ENCODE measurements around the gene KRT9.
"Not testable (repeated sequence)": the region's sequence is repeated elsewhere in the genome, so short reads cannot be mapped to it uniquely, and the experiment has no call there.

Gene KRT9

DNA sequence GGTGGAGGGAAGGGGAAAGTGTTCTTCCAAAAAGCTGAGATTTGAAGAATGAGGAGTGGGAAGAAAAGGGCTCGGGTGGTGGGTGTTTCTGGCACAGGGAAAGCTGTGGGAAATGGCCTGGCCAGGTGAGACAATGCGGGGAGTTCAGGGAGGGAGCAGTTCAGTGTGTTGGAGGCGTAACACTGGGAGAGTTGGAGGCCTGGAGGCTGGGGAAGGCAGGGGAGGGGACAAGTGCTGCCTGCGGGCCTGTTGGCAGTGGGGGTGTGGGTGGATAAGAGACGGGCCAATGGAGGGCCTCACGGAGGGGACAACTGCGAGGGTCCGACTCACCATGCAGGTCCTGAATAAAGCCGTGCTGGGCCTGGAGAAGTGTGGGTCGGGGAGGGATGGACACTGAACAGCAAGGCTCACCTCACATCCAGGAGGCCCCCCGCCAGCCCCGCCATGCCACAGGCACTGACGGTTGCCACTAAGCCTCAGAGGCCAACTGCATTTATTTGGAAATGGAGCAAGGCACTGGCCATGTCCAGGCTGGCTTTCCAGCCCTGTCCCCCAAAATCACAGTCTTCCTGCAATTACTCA is 25.9 kb downstream of the KRT9 start:
- no peak for DNase-seq

DNA sequence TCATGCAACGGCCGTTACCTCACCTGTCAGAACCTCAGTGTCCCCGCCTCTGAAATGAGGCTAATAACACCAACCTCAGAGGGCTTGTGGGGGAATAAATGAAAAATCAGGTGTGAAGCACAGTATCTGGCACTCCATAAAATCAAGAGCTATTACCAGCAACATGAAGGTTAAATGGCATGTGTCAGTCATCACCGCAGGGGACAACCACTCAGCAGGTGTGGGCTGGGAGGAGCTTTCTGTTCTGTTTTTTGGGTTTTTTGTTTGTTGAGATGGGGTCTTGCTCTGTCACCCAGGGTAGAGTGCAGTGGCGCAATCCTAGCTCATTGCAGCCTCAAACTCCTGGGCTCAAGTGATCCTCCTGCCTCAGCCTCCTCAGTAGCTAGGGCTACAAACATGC is 26.9 kb downstream of the KRT9 start:
- DNase-seq: no peak

DNA sequence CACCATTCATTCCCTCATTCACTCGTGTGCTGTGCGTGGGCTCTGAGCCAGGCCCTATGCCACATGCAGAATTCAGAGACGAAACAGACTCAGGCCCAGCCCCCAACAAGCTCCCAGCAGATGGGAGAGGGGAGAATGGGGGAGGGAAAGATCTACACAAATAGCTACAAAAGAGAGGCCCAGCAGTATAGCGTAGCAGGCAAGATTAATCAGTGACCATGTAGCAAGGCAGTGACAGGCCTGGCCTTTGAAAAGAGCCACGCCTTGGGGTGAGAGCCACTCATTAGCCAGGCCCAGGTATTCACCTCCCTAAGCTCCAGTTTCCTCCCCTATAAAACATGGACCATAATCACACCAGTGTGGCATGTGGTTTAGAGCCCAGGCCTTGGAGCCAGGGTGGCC is 27.4 kb downstream of the KRT9 start:
- no peak for DNase-seq

DNA sequence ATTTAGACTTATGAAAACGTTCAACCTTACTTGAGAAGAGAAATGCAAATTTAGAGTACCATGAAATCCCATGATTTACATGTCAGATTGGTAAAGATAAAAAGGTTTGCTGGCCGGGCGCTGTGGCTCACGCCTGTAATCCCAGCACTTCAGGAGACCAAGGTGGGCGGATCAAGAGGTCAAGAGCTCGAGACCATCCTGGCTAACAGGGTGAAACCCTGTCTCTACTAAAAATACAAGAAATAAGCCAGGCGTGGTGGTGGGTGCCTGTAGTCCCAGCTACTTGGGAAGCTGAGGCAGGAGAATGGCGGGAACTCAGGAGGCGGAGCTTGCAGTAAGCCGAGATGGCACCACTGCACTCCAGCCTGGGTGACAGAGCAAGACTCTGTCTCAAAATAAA is 29.1 kb downstream of the KRT9 start:
- DNase-seq: not testable (repeated sequence)

DNA sequence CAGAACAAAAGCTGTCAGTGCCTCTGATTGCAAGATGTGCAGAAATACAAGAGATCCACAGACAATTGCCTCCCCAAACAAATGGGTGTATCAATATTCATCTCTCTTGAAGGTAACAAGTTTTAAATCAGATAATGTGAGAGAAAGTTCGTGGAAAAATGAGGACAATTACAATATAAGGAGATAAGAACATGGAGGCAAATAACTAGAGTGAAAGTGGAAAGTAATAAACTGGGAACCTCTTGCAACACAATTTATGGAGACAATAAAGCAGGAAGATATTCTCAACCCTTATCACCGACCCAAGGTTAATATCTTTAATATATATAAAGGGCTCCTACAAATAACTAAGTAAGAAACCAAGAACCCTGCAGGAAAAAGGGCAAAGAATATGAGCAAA is 29.5 kb downstream of the KRT9 start:
- DNase-seq: no peak

DNA sequence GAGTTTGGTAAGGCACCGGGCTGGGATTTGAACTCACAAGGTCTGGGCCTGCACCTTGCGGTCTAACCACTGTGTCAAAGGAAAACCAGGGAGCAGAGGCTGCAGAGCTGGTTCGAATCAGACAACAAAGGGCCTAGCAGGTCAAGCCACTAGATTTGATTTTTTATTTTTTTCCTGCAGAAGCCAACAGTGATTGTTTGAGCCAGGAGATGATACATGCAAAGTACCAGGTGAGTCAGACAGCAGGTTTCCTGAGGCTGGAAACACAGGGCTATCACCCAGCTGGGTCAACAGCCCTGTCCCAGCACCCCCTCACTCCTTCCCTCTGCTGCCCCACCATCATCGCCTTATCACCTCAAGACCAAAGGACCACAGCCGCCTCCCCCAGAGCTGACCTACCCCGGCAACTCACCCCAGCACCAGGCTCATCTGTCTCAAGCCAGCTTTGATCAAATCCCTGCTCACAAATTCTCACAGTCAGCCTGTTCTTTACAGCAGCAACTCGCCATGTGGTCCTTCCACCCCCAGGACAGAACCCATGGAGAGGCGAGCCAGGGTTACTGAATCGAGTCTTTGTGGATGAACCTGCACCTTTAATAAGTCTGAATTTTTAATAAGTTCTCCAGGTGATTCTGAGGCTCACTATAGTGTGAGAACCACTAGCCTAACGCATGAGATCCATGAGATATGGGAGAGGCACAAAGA is 30.8 kb downstream of the KRT9 start:
- no peak for DNase-seq

DNA sequence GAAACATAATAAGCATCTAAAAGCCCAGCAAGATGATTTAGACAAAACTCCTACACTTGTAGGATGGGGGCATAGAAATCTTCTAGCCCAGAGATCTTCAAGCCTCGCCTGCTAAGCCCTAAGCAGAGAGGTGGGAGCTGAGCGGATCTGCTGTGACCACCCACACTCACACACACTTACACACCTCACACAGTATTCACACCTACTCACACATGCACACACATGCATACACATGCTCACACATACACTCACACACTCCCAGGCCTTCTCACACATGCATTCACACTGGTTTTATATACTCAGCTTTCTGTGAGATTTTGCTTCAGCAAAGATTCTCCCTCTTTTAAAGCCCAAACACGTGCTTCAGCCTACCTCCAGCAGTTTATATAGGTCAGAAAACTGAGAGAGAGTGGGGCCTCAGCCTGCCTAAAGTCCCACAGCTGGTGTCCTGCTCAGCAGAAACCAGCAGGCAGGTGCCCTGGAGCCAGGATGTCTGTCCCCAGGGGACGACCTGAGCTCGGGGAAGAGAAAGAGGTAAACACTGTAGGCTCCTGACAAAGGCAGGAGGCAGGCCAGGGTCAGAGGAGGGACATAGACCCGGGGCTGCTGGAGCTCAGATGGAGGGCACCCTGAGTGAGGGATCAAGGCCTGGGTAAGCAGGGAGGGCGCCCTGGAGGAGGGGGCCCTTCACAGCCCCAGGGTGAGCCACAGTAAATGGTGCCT is 31.7 kb downstream of the KRT9 start:
- DNase-seq: no peak

DNA sequence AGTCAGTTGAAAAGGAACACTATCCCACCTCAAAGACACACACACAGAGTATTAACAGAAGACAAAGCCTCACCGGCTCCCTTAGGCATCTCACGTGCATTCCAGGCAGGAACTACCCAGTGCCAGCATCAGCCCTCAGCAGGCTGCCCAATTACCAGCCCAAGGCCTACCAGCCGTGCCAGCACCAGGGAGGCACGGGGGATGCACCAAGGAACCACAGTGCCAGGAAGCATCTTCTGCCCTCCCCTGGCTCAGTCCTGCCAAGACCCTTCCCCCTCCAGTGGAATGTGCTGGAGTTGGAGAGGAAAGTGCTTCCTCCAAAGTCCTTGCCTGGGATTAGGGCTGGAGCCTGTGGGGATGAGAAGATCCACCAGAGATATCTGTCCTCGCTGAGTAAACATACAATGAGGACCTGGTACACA is 32.8 kb downstream of the KRT9 start:
- DNase-seq: no peak

DNA sequence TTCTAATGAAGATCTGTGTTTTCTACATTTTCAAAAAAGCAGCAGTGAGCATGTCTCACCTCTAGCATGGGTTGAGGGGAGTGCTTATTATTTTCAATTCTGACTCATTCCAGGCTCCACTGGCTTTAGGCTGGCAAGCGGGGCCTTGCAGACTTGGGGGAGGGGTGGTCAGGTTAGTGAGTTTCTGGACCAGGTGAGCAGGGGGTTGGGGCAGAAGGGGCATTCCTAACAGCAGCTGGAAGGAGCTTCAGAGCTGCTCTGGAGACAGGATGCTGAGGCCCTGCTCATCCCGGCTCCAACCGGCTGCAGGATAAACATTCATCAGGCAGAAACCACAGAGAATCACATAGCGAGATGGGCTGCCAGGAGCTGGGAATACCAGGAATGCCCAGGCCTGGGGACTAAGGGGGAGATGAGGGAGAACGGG is 33.3 kb downstream of the KRT9 start:
- no peak for DNase-seq

DNA sequence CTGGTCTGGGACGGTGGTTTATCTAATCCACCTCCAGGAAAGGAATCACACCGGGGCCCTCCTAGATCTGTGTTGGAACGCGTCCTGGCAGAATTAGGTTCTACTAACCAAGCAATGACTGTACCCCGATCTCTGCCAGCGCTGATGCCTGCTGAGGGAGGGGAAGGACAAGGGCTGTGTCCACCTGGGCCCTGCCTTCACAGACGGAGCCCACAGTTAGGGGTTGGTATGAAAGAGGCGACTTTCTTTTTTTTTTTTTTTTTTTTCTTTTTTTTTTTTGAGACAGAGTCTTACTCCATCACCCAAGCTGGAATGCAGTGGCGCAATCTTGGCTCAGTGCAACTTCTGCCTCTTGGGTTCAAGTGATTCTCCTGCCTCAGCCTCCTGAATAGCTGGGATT is 33.9 kb downstream of the KRT9 start:
- DNase-seq: no peak

DNA sequence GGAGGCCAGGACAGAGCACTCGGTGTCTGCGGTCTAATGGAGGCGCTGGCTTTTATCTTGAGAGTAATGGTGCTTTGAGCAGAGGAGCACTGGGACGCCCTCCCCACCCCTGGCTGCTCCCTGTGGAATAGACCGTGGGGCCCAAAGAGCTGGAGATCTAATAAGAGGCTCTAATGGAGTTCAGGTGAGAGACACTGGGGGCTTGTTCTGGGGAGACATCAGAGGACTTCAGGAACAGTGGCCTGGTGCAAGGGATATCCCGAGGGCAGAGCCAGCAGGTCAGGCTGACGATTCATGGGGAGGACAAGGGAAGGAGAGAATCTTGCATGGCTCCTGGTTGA is 34.3 kb downstream of the KRT9 start:
- no peak for DNase-seq

DNA sequence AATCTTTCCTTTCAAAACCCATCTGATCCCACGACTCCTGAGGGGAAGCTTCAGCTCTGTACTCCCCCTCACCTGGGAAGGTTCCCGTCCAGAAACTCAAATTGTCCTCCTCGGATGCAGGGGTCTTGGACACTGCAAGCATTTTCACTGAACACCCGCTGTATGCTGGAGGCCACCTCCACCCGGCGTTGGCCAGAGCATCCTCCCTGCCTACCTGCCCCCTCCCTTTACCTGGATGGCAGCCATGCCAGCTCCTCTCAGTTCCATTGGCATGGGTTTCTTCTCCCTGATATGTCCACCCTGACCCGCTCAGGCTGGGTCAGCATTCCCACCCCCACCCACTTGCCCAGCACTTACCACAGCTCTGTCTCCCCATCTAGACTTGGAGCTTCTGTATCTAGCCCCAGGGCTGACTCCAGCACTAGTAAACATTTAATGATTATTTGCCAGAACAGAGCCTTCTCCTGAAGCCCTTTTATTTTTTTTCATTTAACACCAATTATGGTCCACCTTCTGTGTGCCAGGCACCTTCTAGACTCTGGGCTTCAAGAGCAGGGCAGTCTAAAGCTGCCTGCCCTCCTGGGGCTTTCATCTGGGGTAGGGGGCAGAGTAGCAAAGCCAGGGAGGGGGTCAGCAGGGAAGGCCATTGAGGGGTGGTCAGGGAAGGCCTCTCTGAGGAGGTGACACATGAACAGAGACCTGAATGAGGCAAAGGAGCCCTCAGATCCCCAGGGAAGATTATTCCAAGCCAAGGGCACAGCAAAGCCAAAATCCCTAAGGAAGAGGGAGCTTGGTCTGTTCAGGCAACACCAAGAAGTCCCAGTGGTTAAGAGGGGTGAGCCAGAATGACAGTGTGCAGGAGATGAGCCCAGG is 34.9 kb downstream of the KRT9 start:
- no peak for DNase-seq

DNA sequence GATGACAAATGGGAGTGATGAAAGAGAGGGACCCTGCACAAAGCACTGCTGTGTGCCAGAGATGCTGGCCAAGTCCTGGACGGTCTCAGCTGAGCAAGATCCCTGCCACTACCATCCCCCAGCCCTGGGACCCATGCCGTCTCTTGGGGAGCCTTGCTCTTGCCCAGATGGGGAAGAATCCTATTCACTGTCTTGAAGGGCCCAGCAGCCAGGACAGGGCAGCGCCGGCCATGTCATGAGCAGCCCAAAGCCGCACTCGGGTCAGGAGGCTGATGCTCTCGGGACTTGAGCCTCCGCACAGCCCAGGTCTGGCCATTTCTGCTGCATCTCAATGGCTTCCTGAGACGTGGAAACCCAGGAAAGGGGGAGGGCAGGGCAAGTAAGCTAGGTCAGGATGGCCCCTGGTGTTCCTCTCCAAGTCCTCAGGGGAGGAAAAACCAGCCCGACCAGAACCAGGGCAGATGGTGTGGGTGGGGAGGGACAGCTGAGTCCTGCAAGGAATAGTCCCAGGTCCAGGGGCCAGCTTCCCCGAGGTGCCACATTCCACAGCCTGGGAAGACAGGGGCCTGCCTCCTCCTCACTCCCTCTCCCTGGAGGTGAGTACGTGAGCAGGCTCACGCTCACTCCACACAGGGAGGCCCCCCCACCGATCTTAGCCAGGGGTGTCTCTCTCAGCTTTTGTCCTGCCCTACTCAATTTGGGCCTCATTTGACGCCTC is 35.9 kb downstream of the KRT9 start:
- no peak for DNase-seq

DNA sequence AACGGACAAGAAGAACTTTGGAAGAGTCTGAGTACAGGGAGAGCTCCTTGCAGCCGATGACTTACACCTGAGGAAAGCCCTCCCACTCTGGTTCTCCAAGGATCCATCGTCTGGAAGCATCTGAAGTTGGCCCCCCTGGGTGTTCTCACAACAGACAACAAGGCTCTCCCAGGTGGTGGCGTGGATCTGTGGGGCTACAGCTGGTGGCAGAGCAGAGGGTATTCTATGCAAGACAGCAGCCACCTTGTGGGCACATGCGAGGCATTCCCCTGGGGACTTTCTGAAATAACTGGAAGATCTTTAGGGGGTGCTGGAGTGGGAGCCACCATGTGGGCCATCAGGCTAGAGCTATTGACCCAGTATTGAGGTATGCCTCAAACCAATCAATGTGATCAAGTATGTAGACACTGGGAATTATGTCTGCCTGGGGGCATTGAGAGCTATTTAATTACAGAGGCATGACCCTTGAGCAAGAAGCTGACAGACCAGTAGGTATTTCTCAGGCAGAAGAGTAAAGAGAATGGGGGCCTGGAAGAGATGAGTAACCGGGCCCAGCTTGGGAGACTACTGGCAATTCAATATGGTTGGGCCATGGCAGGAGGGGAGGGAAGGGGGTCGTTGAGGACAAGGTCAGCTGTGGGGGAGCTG is 36.8 kb downstream of the KRT9 start:
- no peak for DNase-seq

DNA sequence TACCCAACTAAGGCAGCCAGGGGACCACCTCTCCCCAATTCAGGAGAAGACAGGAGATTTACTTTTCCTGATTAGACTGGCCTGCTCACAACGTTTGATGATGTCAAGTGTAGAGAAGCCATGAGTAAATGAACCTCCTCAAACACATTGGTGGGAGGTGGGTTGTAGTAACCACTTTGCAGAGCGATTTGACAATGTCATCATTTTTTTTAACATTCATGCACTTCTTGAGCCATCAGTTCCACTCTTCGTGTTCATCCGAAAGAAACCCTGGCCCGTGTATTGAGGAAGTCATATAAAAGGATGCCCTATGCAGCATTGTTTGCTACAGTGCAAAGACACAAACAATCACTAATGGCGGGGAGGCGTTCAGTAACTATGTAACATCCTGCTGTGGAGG is 38.2 kb downstream of the KRT9 start:
- DNase-seq: no peak

DNA sequence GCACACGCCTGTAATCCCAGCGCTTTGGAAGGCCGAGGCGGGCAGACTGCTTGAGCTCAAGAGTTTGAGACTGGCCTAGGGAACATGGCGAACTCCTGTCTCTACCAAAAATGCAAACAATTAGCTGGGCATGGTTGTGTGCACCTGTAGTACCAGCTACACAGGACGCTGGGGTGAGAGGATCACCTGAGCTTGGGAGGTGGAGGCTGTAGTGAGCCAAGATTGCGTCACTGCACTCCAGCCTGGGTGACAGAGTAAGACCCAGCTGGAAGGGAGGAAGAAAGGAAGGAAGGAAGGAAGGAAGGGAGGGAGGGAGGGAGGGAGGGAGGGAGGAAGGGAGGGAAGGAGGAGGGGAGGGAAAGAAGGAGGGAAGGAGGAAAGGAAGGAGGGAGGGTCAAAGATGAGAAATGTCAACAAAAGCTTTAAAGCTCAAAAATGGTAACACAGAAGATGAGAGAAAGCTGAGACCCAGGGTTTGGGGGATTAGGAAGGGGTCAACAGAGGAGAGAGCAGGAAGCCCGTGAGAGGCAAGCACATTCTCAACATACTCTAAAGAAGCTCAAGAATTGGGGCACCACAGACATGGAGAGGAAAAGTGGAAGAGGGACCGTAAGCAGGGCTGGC is 38.8 kb downstream of the KRT9 start:
- DNase-seq: no peak

DNA sequence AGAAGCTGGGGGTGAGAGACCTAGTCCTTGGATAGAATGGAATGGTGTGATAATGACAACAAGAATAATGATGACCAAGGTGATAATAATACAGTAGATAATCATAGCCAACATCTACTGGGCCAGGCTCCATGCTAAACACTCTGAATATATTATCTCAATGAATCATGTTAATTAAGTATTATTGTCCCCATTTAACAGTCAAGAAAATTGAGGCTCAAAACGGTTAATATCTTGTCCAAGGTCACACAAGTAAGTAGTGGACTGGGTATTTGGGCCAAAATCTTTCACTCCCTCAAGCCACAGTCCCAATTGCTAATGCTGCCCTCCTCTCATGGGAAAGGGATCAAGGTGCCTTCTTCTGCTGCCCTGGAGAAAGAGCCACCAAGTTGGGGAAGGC is 39.9 kb downstream of the KRT9 start:
- DNase-seq: no peak

DNA sequence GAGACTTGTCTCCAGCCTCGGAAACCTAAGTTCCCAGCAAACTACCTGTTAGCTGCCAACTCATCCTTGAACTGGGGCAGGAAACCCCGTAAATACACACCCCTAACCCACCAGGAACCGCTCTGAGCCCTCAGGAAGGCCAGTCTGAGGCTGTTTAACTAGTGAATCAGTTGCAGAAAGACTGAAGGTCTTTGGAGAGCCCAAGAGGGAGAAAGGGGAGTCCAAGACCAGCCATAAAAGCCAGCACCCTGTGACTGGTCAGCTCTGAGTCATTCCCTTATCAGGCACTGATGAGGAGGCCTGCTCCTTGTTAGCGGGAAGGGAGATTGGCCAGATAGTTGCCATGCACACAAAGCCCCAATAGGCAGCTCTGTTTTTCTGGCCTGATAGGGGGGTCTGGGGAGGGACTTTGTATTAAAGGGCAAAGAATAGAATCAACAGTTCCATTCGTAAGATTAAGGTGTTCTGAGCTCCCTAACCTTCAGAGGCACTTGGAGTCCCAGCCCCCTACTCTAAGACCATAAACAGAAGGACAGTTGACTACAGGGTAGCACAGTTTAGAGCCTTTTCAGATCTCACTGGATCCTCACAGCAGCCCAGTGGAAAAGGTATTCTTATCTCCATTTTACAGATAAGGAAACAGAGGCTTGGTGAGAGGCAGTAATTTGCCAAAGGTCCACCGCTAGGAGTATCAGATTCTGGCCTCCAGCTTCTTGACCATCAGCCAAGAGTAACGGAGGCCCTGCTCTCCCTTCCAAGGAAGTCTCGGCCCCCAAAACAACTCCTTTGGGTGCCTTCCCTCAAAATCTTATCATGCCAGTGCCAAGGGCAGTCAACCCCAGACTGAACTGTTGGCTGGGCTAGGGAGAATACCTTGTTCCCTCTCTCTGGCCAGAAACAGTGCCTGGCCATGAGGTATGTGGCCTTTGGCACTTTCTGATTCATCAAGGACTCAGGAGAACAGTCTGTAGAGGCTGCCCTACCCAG is 41.5 kb downstream of the KRT9 start:
- no peak for DNase-seq

DNA sequence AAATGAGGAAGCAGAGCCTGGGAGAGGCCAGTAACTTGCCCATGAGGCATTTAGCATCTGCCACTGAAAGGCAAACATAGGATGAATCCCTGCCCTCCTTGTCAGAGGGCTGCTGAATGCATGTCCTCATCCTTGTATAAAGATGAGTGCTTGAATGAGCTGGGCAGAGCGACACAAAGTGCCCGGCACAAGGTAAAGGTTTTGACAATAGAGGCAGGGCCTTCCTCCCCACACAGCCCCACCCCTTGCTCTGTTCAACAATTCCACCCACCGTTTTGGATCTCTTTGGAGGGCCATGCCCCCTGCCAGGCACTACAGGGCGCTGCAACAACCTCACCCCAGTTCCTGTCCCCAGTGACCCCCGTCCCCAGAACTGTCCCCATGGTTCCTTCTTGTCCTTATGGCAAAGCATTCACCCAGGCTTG is 42.4 kb downstream of the KRT9 start:
- no peak for DNase-seq

DNA sequence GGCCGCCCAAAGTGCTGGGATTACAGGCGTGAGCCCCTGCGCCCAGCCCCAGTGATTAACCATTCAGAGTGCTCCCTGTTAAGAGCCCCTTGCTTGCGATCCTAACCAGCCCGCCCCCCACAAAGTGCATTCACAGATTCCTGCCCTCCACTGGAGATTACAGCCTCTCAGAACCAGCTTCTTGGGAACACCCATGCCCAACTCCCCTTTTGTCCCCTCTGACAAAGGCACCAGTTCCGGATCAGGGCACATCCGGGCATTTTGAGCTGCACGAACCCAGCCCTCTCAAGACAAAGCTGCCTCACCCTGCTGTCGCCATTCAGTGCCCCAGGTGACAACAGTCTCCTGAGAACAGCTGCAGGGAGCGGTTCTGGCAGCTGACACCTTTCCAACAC is 42.9 kb downstream of the KRT9 start:
- no peak for DNase-seq

Measured in inflammatory macrophage (primary cell).